ENCODE data around the gene CXADR. TPM values are rescaled to one million over a fixed set of nuclear protein-coding genes. Genes with fewer than 3 reads are reported as not detected.
"Not testable (repeated sequence)": the region's sequence is repeated elsewhere in the genome, so short reads cannot be mapped to it uniquely, and the experiment has no call there.

CXADR gene
- polyA plus RNA-seq (2012; ENCODE audit: low read depth, missing spikeins): 0.28 TPM

- FAIRE-seq (peak; percentile 74), DNase-seq (ENCODE audit: insufficient read length, low spot score) (peak; percentile 86)
- no peak for TF ChIP-seq TAF1 (IDR thresholded peaks at IDR 0.05; ENCODE audit: low read depth, low read length)
- TF ChIP-seq POU2F2 (IDR thresholded peaks at IDR 0.05; ENCODE audit: low read depth, low read length): no peak
- no peak for TF ChIP-seq SPI1 (IDR thresholded peaks at IDR 0.05; ENCODE audit: low read depth, low read length)
- TF ChIP-seq POLR2AphosphoS5 (IDR thresholded peaks at IDR 0.05; ENCODE audit: low read depth, low read length): no peak
- no peak for TF ChIP-seq PAX5 (IDR thresholded peaks at IDR 0.05; ENCODE audit: insufficient read depth, low read length, severe bottlenecking)
- TF ChIP-seq POLR2A (IDR thresholded peaks at IDR 0.05; ENCODE audit: low read depth, low read length): no peak
Observed at GRCh38 chr21:17512253-17513213, at the start of gene CXADR. TSS of gene CXADR (plus strand) at chr21:17513043. CDS start at chr21:17513130, 87 bp downstream.

GRCh38 chr21:17466166-17466565, 46.7 kb upstream of the CXADR start:
- DNase-seq (ENCODE audit: insufficient read length, low spot score) (no peak), FAIRE-seq (no peak)
- no peak for TF ChIP-seq TAF1 (IDR thresholded peaks at IDR 0.05; ENCODE audit: low read depth, low read length)
- TF ChIP-seq SPI1 (IDR thresholded peaks at IDR 0.05; ENCODE audit: low read depth, low read length): no peak
- no peak for TF ChIP-seq PAX5 (IDR thresholded peaks at IDR 0.05; ENCODE audit: insufficient read depth, low read length, severe bottlenecking)
- TF ChIP-seq POU2F2 (IDR thresholded peaks at IDR 0.05; ENCODE audit: low read depth, low read length): no peak
- no peak for TF ChIP-seq POLR2AphosphoS5 (IDR thresholded peaks at IDR 0.05; ENCODE audit: low read depth, low read length)
- TF ChIP-seq POLR2A (IDR thresholded peaks at IDR 0.05; ENCODE audit: low read depth, low read length): no peak

GRCh38 chr21:17467392-17467791, 45.5 kb upstream of the CXADR start:
- FAIRE-seq: no peak
- no peak for DNase-seq (ENCODE audit: insufficient read length, low spot score)
- no peak for TF ChIP-seq POLR2AphosphoS5 (IDR thresholded peaks at IDR 0.05; ENCODE audit: low read depth, low read length)
- no peak for TF ChIP-seq POU2F2 (IDR thresholded peaks at IDR 0.05; ENCODE audit: low read depth, low read length)
- no peak for TF ChIP-seq POLR2A (IDR thresholded peaks at IDR 0.05; ENCODE audit: low read depth, low read length)
- TF ChIP-seq SPI1 (IDR thresholded peaks at IDR 0.05; ENCODE audit: low read depth, low read length): no peak
- no peak for TF ChIP-seq TAF1 (IDR thresholded peaks at IDR 0.05; ENCODE audit: low read depth, low read length)
- no peak for TF ChIP-seq PAX5 (IDR thresholded peaks at IDR 0.05; ENCODE audit: insufficient read depth, low read length, severe bottlenecking)

GRCh38 chr21:17467829-17468228, 45.0 kb upstream of the CXADR start:
- TF ChIP-seq POLR2A (IDR thresholded peaks at IDR 0.05; ENCODE audit: low read depth, low read length) (no peak), PAX5 (IDR thresholded peaks at IDR 0.05; ENCODE audit: insufficient read depth, low read length, severe bottlenecking) (no peak), SPI1 (IDR thresholded peaks at IDR 0.05; ENCODE audit: low read depth, low read length) (no peak), TAF1 (IDR thresholded peaks at IDR 0.05; ENCODE audit: low read depth, low read length) (no peak), POLR2AphosphoS5 (IDR thresholded peaks at IDR 0.05; ENCODE audit: low read depth, low read length) (no peak), POU2F2 (IDR thresholded peaks at IDR 0.05; ENCODE audit: low read depth, low read length) (no peak)
- no peak for FAIRE-seq

GRCh38 chr21:17468698-17469097, 44.1 kb upstream of the CXADR start:
- FAIRE-seq: no peak
- no peak for DNase-seq (ENCODE audit: insufficient read length, low spot score)
- TF ChIP-seq PAX5 (IDR thresholded peaks at IDR 0.05; ENCODE audit: insufficient read depth, low read length, severe bottlenecking): no peak
- no peak for TF ChIP-seq SPI1 (IDR thresholded peaks at IDR 0.05; ENCODE audit: low read depth, low read length)
- no peak for TF ChIP-seq POU2F2 (IDR thresholded peaks at IDR 0.05; ENCODE audit: low read depth, low read length)
- no peak for TF ChIP-seq TAF1 (IDR thresholded peaks at IDR 0.05; ENCODE audit: low read depth, low read length)
- no peak for TF ChIP-seq POLR2A (IDR thresholded peaks at IDR 0.05; ENCODE audit: low read depth, low read length)
- no peak for TF ChIP-seq POLR2AphosphoS5 (IDR thresholded peaks at IDR 0.05; ENCODE audit: low read depth, low read length)

More at GRCh38 chr21:17467829-17468228, 45.0 kb upstream of the CXADR start:
- DNase-seq (ENCODE audit: insufficient read length, low spot score): no peak

- no peak for TF ChIP-seq PAX5 (IDR thresholded peaks at IDR 0.05; ENCODE audit: insufficient read depth, low read length, severe bottlenecking)
- no peak for TF ChIP-seq TAF1 (IDR thresholded peaks at IDR 0.05; ENCODE audit: low read depth, low read length)
- no peak for TF ChIP-seq POLR2A (IDR thresholded peaks at IDR 0.05; ENCODE audit: low read depth, low read length)
- DNase-seq (ENCODE audit: insufficient read length, low spot score) (no peak), FAIRE-seq (no peak)
Observed at GRCh38 chr21:17469727-17470126, 43.1 kb upstream of the CXADR start.

- no peak for TF ChIP-seq TAF1 (IDR thresholded peaks at IDR 0.05; ENCODE audit: low read depth, low read length)
- DNase-seq (ENCODE audit: insufficient read length, low spot score) (no peak), FAIRE-seq (peak; percentile 13)
Observed at GRCh38 chr21:17472182-17472581, 40.7 kb upstream of the CXADR start.

GRCh38 chr21:17472592-17473271, 40.1 kb upstream of the CXADR start:
- TF ChIP-seq PAX5 (IDR thresholded peaks at IDR 0.05; ENCODE audit: insufficient read depth, low read length, severe bottlenecking) (no peak), TAF1 (IDR thresholded peaks at IDR 0.05; ENCODE audit: low read depth, low read length) (no peak), POU2F2 (IDR thresholded peaks at IDR 0.05; ENCODE audit: low read depth, low read length) (no peak), POLR2AphosphoS5 (IDR thresholded peaks at IDR 0.05; ENCODE audit: low read depth, low read length) (no peak), POLR2A (IDR thresholded peaks at IDR 0.05; ENCODE audit: low read depth, low read length) (no peak), SPI1 (IDR thresholded peaks at IDR 0.05; ENCODE audit: low read depth, low read length) (no peak)
- DNase-seq (ENCODE audit: insufficient read length, low spot score): no peak
- FAIRE-seq: no peak

GRCh38 chr21:17476006-17476405, 36.8 kb upstream of the CXADR start:
- FAIRE-seq (no peak), DNase-seq (ENCODE audit: insufficient read length, low spot score) (no peak)
- TF ChIP-seq SPI1 (IDR thresholded peaks at IDR 0.05; ENCODE audit: low read depth, low read length): peak; percentile 62; the same call in 1 of the 2 replicates
- no peak for TF ChIP-seq POLR2AphosphoS5 (IDR thresholded peaks at IDR 0.05; ENCODE audit: low read depth, low read length)
- no peak for TF ChIP-seq POU2F2 (IDR thresholded peaks at IDR 0.05; ENCODE audit: low read depth, low read length)

- not testable (repeated sequence) for FAIRE-seq; DNase-seq (ENCODE audit: insufficient read length, low spot score)
Observed at GRCh38 chr21:17478156-17478555, 34.7 kb upstream of the CXADR start.

All from GM12891 (cell line).